GM10248 (cell line): ENCODE measurements around the gene CDK12.

ENCODE experiments used
- CTCF ChIA-PET: fragments of 300-600 bp; sonication (Branson Sonifier 250); formaldehyde crosslinking; extraction: SDS; loops from one replicate; lab custom pipeline; 2021; ENCODE audit warnings: antibody characterized with exemption; lab: Yijun Ruan, JAX
- POLR2A ChIA-PET: fragments of 350-650 bp; sonication (Branson Sonifier 250); formaldehyde crosslinking; extraction: SDS; loops from one replicate; lab custom pipeline; 2020; ENCODE audit warnings: antibody characterized with exemption; lab: Yijun Ruan, JAX
- DNase-seq: peaks from one replicate; pipeline ENCODE4 v3.0.0; 2012; ENCODE audit errors: extremely low spot score
- CTCF ChIP-seq: IDR thresholded peaks from 2 replicates; pipeline ENCODE4 v1.5.1; 2012; ENCODE audit warnings: mild to moderate bottlenecking, low read depth; ENCODE audit errors: extremely low read depth, missing control alignments, control extremely low read depth

Gene CDK12

GRCh38 chr17:39553341-39553945 is 92.2 kb downstream of the CDK12 start:
- CTCF ChIA-PET, result interaction anchor here (0.7 to 7.4 kb wide), 5 partner anchors 8 to 100 kb away, joined by 3 to 123 read pairs (median 4); no protein-coding TSS in a partner anchor
- POLR2A ChIA-PET, result interaction anchor here (0.5 kb wide), 1 partner anchor 346 kb away, joined by 4 read pairs; no protein-coding TSS in a partner anchor
- no peak for DNase-seq
- TF ChIP-seq CTCF, result no peak

DNA sequence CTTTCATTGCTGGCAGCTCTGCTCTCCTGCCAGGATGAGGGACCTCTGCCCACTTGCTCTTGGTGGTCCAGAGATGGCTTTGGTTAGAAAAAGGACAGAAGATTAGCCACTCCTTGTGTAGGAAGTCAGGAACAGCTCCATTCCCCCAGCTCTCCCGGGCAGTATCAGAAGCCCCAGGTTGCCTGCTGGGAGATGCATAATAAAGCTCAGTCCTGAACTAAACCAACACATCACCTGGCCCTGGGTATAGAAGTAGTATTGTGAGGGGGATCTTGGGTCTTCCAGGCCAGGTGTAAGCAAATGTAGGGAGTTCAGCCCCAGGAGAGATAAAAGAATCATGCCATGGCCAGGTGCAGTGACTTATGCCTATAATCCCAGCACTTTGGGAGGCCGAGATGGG is 94.1 kb downstream of the CDK12 start:
- ChIA-PET POLR2A (no interaction called here), CTCF (interaction anchor here (0.8 to 7.9 kb wide), 4 partner anchors 7 to 67 kb away, joined by 3 to 56 read pairs (median 4); no protein-coding TSS in a partner anchor)
- DNase-seq, result no peak
- TF ChIP-seq CTCF, result no peak

DNA sequence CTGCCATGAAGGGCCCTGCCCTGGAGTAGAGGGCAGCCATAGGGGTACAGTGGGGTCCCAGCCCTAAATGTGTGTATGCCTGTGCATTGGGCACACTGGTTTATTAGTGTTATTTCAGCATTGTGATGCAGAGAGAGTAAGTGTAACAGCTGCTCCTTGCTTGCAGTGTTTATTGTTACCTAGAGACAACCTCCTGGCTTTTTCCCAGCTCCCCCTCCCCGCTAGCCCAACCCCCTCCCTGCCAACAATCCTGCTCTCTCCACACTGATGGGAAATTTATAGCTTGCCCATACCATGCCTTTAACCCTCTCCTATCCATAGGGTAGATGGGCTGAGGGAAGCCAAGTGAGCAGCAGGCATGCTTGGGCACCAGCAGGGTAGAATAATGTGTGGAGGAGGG is 95.1 kb downstream of the CDK12 start:
- POLR2A ChIA-PET, result no interaction called here
- CTCF ChIA-PET, result interaction anchor here (2.8 to 7.9 kb wide), 2 partner anchors 8 to 65 kb away, joined by 8 to 56 read pairs; no protein-coding TSS in a partner anchor
- TF ChIP-seq CTCF, result no peak
- no peak for DNase-seq

GRCh38 chr17:39562395-39562794 is 101.1 kb downstream of the CDK12 start:
- TF ChIP-seq CTCF, result no peak
- no peak for DNase-seq
- ChIA-PET CTCF (interaction anchor here (0.8 to 7.9 kb wide), 4 partner anchors 9 to 59 kb away, joined by 3 to 56 read pairs (median 4); no protein-coding TSS in a partner anchor), POLR2A (no interaction called here)

GRCh38 chr17:39562976-39563375 is 101.7 kb downstream of the CDK12 start:
- ChIA-PET POLR2A (no interaction called here), CTCF (interaction anchor here (0.8 to 7.9 kb wide), 4 partner anchors 9 to 59 kb away, joined by 3 to 56 read pairs (median 4); no protein-coding TSS in a partner anchor)
- no peak for DNase-seq
- TF ChIP-seq CTCF, result no peak

GRCh38 chr17:39563476-39563875 is 102.2 kb downstream of the CDK12 start:
- ChIA-PET POLR2A (no interaction called here), CTCF (interaction anchor here (1.3 to 7.9 kb wide), 3 partner anchors 10 to 16 kb away, joined by 3 to 56 read pairs (median 14); no protein-coding TSS in a partner anchor)
- DNase-seq, result no peak
- TF ChIP-seq CTCF, result no peak
